GM12874 (cell line): ENCODE measurements around the gene ANKRD34C.

Source experiments
- CTCF ChIP-seq: IDR thresholded peaks from 2 replicates; pipeline ENCODE4 v1.5.1; 2011; ENCODE audit warnings: low read depth, mild to moderate bottlenecking, control low read depth, low read length, moderate library complexity; ENCODE audit not compliant: insufficient read depth

Gene ANKRD34C

GRCh38 chr15:79282371-79283251 is at the start of gene ANKRD34C:
ANKRD34C (plus strand) TSS chr15:79282722; CDS start chr15:79293285, 10,563 bp downstream.
- no peak for TF ChIP-seq CTCF

DNA sequence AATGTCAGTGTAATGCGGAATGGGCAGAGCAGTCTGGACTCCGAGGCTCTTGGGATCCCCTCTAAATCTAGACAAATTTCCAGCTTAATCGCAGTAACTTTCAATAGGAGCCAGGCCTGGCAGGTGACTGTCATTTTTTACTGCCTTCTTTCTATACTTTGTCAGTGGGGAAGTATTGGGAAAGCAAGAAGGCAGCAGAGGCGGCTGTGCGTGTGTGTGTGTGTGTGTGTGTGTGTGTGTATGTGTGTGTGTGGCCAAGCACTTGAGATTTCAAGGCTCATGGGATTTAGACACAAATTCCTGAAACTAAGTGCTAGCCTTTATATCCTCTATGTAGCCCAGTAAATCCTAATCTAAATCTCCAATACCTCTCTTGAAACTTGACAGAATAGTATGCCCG is 49.3 kb upstream of the ANKRD34C start:
- no peak for TF ChIP-seq CTCF

DNA sequence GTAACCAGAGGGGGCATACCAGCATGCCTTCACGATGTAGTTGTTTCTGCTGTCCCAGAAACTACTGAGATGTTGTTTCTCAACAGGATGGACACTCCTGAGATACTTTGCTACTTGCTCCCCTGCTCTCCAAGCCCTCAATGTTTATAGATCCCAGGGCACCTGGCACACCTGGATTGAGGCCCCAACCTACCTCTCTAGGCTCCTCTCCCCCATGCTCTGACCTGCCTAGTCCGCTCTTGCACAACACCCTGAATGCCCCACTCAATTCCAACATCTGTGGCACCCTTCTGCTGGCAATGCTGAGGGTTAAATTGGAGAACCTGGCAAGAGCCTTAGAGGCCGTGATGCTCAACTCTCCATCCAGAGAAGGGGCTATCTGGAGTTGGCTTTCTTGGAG is 42.5 kb upstream of the ANKRD34C start:
- TF ChIP-seq CTCF = no peak

DNA sequence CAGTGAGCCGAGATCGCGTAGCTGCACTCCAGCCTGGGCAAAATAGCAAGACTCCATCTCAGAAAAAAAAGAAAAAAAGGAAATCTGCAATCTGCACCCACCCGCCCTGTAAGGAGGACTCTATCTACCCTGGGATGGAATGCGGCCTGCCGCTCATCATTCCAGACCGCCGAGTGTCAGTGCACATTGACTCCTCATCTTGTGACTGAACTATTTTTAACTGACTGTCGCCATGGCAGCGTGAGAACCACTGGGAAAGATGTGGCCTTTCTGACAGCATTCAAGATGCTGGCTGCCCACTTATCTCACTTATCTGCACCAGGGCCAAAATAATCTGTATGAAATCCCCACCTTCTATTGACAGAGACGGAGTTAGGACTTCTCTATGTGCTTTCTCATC is 38.8 kb upstream of the ANKRD34C start:
- TF ChIP-seq CTCF = no peak

DNA sequence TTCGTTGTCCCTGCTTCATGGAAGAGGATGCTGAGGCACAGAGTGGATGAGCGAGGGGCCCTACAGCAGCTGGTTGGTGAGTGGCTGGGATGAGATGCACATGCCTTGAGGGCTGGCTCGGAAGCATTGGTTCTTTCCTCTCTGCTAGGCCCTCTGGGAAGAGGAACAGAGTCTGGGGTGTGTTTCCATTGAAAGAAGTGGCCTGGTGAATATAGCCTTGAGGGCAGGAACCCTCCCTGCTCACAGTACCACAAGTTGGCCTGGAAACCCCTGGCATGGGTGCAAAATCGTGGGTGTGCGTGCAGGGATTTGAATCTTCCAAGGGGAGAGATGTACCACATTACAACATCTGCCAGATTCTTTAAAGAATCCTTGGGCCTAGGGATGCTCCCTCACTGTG is 37.6 kb upstream of the ANKRD34C start:
- TF ChIP-seq CTCF = no peak

GRCh38 chr15:79248183-79248582 is 34.3 kb upstream of the ANKRD34C start:
- TF ChIP-seq CTCF = no peak

- no peak for TF ChIP-seq CTCF
These were observed 25.1 kb upstream of the ANKRD34C start for GRCh38 chr15:79257454-79257853.
